ENCODE data around the gene PLEKHA7.

PLEKHA7 gene

GRCh38 chr11:16989554-16989953 is 24.7 kb downstream of the PLEKHA7 start:
- H3K9ac ChIP-seq (ENCODE audit: low read length in 2 of 2): no peak overlapping the region
- peaks cover 5% of the 10 kb centered on the region for H3K4me1 ChIP-seq (ENCODE audit: control insufficient read depth, insufficient read depth, low read length)
- no peaks in the 10 kb centered on the region for H3K27me3 ChIP-seq (ENCODE audit: control insufficient read depth in 1 of 2, insufficient read depth in 2 of 2, low read length in 2 of 2)
- no peaks in the 10 kb centered on the region for H3K36me3 ChIP-seq (ENCODE audit: control insufficient read depth in 2 of 2, insufficient read depth in 2 of 2, low read length in 2 of 2)
- no peak overlapping the region for H3K4me3 ChIP-seq (ENCODE audit: low read length in 2 of 2)
- H3K9me3 ChIP-seq (ENCODE audit: control insufficient read depth in 2 of 2, low read length in 2 of 2): no peaks in the 10 kb centered on the region
- H3K27ac ChIP-seq (ENCODE audit: low read length): no peak overlapping the region

- Histone ChIP-seq H3K4me1 (ENCODE audit: control insufficient read depth, insufficient read depth, low read length) (peaks cover 8% of the 10 kb centered on the region), H3K27ac (ENCODE audit: low read length) (no peak overlapping the region)
Measured at GRCh38 chr11:16987205-16987568, 27.0 kb downstream of the PLEKHA7 start.

DNA sequence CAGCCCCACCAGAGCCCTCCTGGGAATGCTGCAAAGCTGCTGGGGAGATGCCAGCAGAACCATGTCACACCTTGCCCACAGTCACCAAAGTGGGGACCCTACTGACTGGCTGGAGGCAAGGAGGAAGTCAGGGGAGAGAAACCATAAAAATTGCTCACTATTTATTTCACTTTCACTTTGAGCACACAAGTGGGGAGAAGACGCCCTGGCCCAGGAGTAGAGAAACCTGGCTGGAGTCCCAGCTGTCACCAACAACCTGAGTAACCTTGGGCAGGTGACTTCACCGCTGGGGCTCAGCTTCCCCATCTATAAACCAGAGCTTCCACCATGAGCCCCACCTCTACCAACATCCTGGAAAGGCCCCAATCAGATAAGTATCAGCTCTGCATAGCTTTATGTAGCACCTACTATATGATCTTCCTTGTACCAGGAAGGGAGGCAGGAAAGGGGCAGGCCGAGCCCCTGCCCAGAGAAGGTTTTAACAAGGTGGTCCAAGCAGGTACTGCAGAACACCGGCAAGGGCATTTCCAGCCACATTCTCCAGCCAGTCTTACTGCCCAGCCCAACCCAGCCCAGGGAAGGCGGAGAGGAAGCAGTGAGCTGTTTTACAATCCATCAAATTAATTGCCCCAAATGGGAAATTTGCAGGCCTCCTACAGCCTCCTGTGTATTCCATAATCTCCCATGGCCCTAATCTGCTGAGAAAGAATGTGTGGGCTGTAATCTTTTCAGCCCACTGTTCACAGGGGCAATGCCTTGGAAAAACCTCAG is 27.6 kb downstream of the PLEKHA7 start:
- Histone ChIP-seq H3K36me3 (ENCODE audit: control insufficient read depth in 2 of 2, insufficient read depth in 2 of 2, low read length in 2 of 2) (no peaks in the 10 kb centered on the region), H3K27ac (ENCODE audit: low read length) (no peak overlapping the region), H3K4me3 (ENCODE audit: low read length in 2 of 2) (no peak overlapping the region), H3K4me1 (ENCODE audit: control insufficient read depth, insufficient read depth, low read length) (peaks cover 9% of the 10 kb centered on the region), H3K9ac (ENCODE audit: low read length in 2 of 2) (no peak overlapping the region), H3K9me3 (ENCODE audit: control insufficient read depth in 2 of 2, low read length in 2 of 2) (no peaks in the 10 kb centered on the region), H3K27me3 (ENCODE audit: control insufficient read depth in 1 of 2, insufficient read depth in 2 of 2, low read length in 2 of 2) (no peaks in the 10 kb centered on the region)

More at GRCh38 chr11:16987205-16987568, 27.0 kb downstream of the PLEKHA7 start:
- no peaks in the 10 kb centered on the region for H3K36me3 ChIP-seq (ENCODE audit: control insufficient read depth in 2 of 2, insufficient read depth in 2 of 2, low read length in 2 of 2)
- no peak overlapping the region for H3K9ac ChIP-seq (ENCODE audit: low read length in 2 of 2)
- H3K9me3 ChIP-seq (ENCODE audit: control insufficient read depth in 2 of 2, low read length in 2 of 2): no peaks in the 10 kb centered on the region
- H3K4me3 ChIP-seq (ENCODE audit: low read length in 2 of 2): no peak overlapping the region
- no peaks in the 10 kb centered on the region for H3K27me3 ChIP-seq (ENCODE audit: control insufficient read depth in 1 of 2, insufficient read depth in 2 of 2, low read length in 2 of 2)

DNA sequence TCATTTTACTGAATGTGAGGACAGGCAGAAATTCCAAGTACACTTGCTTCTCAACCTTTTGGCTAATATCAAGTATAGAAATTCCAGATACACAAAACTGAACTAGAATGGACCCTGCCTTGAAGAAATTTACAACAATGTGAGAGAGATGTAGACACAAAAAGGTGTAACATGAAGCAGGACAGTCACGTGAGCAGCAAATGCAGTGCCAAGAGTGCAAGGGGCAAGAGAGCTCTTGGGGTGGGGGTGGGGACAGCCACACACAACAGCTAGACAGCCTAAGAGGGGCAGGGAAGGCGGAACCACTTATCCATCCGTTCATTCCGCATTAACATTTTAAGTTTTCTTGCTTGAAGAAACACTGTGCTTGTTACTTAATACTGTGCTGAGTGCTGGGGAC is 28.9 kb downstream of the PLEKHA7 start:
- Histone ChIP-seq H3K4me3 (ENCODE audit: low read length in 2 of 2) (no peak overlapping the region), H3K9ac (ENCODE audit: low read length in 2 of 2) (no peak overlapping the region), H3K4me1 (ENCODE audit: control insufficient read depth, insufficient read depth, low read length) (peaks cover 11% of the 10 kb centered on the region), H3K27me3 (ENCODE audit: control insufficient read depth in 1 of 2, insufficient read depth in 2 of 2, low read length in 2 of 2) (no peaks in the 10 kb centered on the region), H3K9me3 (ENCODE audit: control insufficient read depth in 2 of 2, low read length in 2 of 2) (no peaks in the 10 kb centered on the region), H3K36me3 (ENCODE audit: control insufficient read depth in 2 of 2, insufficient read depth in 2 of 2, low read length in 2 of 2) (no peaks in the 10 kb centered on the region), H3K27ac (ENCODE audit: low read length) (no peak overlapping the region)

DNA sequence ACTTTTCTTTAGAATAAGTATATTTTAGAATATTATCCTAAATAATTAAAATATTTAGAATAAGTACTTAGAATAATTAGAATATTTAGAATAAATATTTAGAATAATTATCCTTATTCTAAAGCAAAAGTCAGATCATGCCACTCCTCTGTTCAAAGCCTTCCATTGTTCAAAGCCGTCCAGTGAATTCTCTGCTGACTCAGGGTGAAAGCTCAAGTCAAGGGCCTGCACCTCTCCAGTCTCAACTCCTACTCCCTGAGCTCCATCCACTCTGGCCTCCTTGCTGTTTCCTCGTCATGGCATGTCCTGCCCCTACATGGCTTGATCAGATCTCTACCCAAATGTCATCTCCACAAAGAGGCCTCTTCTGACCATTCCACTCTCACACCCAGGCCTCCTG is 30.0 kb downstream of the PLEKHA7 start:
- H3K27me3 ChIP-seq (ENCODE audit: control insufficient read depth in 1 of 2, insufficient read depth in 2 of 2, low read length in 2 of 2): no peaks in the 10 kb centered on the region
- peaks cover 11% of the 10 kb centered on the region for H3K4me1 ChIP-seq (ENCODE audit: control insufficient read depth, insufficient read depth, low read length)
- no peaks in the 10 kb centered on the region for H3K36me3 ChIP-seq (ENCODE audit: control insufficient read depth in 2 of 2, insufficient read depth in 2 of 2, low read length in 2 of 2)
- H3K4me3 ChIP-seq (ENCODE audit: low read length in 2 of 2): no peak overlapping the region
- no peak overlapping the region for H3K9ac ChIP-seq (ENCODE audit: low read length in 2 of 2)
- no peak overlapping the region for H3K27ac ChIP-seq (ENCODE audit: low read length)
- no peaks in the 10 kb centered on the region for H3K9me3 ChIP-seq (ENCODE audit: control insufficient read depth in 2 of 2, low read length in 2 of 2)

DNA sequence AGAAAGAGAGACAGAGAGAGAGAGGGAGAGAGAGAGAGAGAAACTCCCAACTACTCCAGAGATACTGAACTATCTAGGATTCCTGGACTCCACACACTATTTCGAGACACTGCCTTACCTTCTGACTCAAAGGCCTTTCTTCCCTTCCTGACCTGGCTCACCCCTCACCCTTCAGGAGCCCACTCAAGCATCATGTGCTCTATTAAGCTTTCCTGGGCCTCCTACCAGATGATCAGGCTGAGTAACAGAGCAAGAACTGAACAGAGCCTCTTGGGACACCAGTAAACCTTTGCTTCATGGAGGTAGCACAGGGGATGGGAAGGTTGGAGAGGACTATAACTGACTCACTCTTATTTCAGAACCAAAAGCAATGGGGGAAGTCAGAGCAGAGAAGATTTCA is 31.4 kb downstream of the PLEKHA7 start:
- H3K36me3 ChIP-seq (ENCODE audit: control insufficient read depth in 2 of 2, insufficient read depth in 2 of 2, low read length in 2 of 2): no peaks in the 10 kb centered on the region
- no peak overlapping the region for H3K4me3 ChIP-seq (ENCODE audit: low read length in 2 of 2)
- H3K27ac ChIP-seq (ENCODE audit: low read length): no peak overlapping the region
- peaks cover 11% of the 10 kb centered on the region for H3K4me1 ChIP-seq (ENCODE audit: control insufficient read depth, insufficient read depth, low read length)
- no peaks in the 10 kb centered on the region for H3K9me3 ChIP-seq (ENCODE audit: control insufficient read depth in 2 of 2, low read length in 2 of 2)
- H3K9ac ChIP-seq (ENCODE audit: low read length in 2 of 2): no peak overlapping the region
- H3K27me3 ChIP-seq (ENCODE audit: control insufficient read depth in 1 of 2, insufficient read depth in 2 of 2, low read length in 2 of 2): no peaks in the 10 kb centered on the region

GRCh38 chr11:16982256-16982671 is 31.9 kb downstream of the PLEKHA7 start:
- Histone ChIP-seq H3K27ac (ENCODE audit: low read length) (no peak overlapping the region), H3K36me3 (ENCODE audit: control insufficient read depth in 2 of 2, insufficient read depth in 2 of 2, low read length in 2 of 2) (no peaks in the 10 kb centered on the region), H3K9ac (ENCODE audit: low read length in 2 of 2) (no peak overlapping the region), H3K27me3 (ENCODE audit: control insufficient read depth in 1 of 2, insufficient read depth in 2 of 2, low read length in 2 of 2) (no peaks in the 10 kb centered on the region), H3K9me3 (ENCODE audit: control insufficient read depth in 2 of 2, low read length in 2 of 2) (no peaks in the 10 kb centered on the region), H3K4me1 (ENCODE audit: control insufficient read depth, insufficient read depth, low read length) (peaks cover 11% of the 10 kb centered on the region), H3K4me3 (ENCODE audit: low read length in 2 of 2) (no peak overlapping the region)

- Histone ChIP-seq H3K4me3 (ENCODE audit: low read length in 2 of 2) (no peak overlapping the region), H3K9ac (ENCODE audit: low read length in 2 of 2) (no peak overlapping the region), H3K4me1 (ENCODE audit: control insufficient read depth, insufficient read depth, low read length) (peaks cover 11% of the 10 kb centered on the region), H3K36me3 (ENCODE audit: control insufficient read depth in 2 of 2, insufficient read depth in 2 of 2, low read length in 2 of 2) (no peaks in the 10 kb centered on the region), H3K27me3 (ENCODE audit: control insufficient read depth in 1 of 2, insufficient read depth in 2 of 2, low read length in 2 of 2) (no peaks in the 10 kb centered on the region), H3K9me3 (ENCODE audit: control insufficient read depth in 2 of 2, low read length in 2 of 2) (no peaks in the 10 kb centered on the region), H3K27ac (ENCODE audit: low read length) (no peak overlapping the region)
Measured at GRCh38 chr11:16981651-16982194, 32.5 kb downstream of the PLEKHA7 start.

DNA sequence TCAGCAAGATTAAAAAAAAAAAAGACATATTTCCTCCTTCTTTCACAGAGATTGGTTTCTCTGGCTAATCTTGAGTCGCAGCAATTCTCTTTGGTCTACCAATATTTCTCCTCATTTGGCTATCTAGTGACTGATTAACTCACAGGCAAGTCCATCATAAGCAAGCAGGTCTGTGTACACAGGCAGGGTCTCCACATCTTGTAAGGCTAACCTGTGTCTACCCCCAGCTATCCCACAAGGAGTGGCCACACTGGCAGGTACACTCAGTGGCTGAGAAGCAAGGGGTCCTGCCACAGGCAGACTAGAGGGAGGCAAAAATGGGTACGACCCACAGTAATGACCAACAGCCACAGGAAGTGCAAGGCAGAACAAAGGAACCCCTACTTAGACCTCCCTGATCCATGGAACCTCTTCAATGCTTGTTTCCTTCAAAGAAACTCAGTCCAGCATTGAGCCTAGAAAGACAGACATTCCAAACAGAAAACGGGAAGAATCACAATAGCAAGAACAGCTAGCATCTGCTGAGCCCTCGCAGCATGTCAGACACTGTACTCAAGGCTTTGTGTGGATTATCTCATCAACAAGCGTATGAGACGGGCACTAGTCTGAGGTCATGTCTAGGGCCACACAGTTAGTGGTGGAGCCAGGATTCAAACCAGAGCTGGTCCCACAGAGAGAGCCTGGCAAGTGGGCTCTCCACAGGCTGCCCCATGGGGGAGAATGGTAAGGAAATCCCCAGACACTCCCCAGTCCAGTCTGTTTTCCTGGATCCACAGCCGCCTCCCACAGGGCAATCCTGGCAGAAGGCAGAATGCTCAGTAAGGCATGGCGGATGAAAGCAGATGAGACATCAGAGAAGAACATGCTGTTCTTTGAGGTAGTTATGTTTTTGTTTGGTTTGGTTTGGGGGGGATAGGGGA is 34.3 kb downstream of the PLEKHA7 start:
- H3K9ac ChIP-seq (ENCODE audit: low read length in 2 of 2): no peak overlapping the region
- peaks cover 6% of the 10 kb centered on the region for H3K4me1 ChIP-seq (ENCODE audit: control insufficient read depth, insufficient read depth, low read length)
- no peaks in the 10 kb centered on the region for H3K9me3 ChIP-seq (ENCODE audit: control insufficient read depth in 2 of 2, low read length in 2 of 2)
- no peak overlapping the region for H3K4me3 ChIP-seq (ENCODE audit: low read length in 2 of 2)
- no peaks in the 10 kb centered on the region for H3K27me3 ChIP-seq (ENCODE audit: control insufficient read depth in 1 of 2, insufficient read depth in 2 of 2, low read length in 2 of 2)
- no peaks in the 10 kb centered on the region for H3K36me3 ChIP-seq (ENCODE audit: control insufficient read depth in 2 of 2, insufficient read depth in 2 of 2, low read length in 2 of 2)
- H3K27ac ChIP-seq (ENCODE audit: low read length): no peak overlapping the region

- Histone ChIP-seq H3K9ac (ENCODE audit: low read length in 2 of 2) (no peak overlapping the region), H3K9me3 (ENCODE audit: control insufficient read depth in 2 of 2, low read length in 2 of 2) (no peaks in the 10 kb centered on the region), H3K36me3 (ENCODE audit: control insufficient read depth in 2 of 2, insufficient read depth in 2 of 2, low read length in 2 of 2) (no peaks in the 10 kb centered on the region), H3K4me1 (ENCODE audit: control insufficient read depth, insufficient read depth, low read length) (peaks cover 6% of the 10 kb centered on the region), H3K4me3 (ENCODE audit: low read length in 2 of 2) (no peak overlapping the region), H3K27ac (ENCODE audit: low read length) (no peak overlapping the region), H3K27me3 (ENCODE audit: control insufficient read depth in 1 of 2, insufficient read depth in 2 of 2, low read length in 2 of 2) (no peaks in the 10 kb centered on the region)
Measured at GRCh38 chr11:16977994-16978315, 36.3 kb downstream of the PLEKHA7 start.

Data from stomach smooth muscle (tissue), 2 donors.